Measurements from ENCODE around the gene ITSN1.

Gene ITSN1

GRCh38 chr21:33937931-33938339 is 295.6 kb downstream of the ITSN1 start:
- H3K4me1 ChIP-seq, result no peaks in the 10 kb centered on the region
- DNase-seq, result no peak
- TF ChIP-seq CTCF (IDR thresholded peaks at IDR 0.05; ENCODE audit: low read depth, low read length), result no peak
- H3K27me3 ChIP-seq, result no peaks in the 10 kb centered on the region
- no peaks in the 10 kb centered on the region for H3K9me3 ChIP-seq
- H3K4me3 ChIP-seq (ENCODE audit: low read depth, low read length), result no peak overlapping the region
- H3K36me3 ChIP-seq, result no peaks in the 10 kb centered on the region

- no peak for DNase-seq
- Histone ChIP-seq H3K36me3 (no peaks in the 10 kb centered on the region), H3K27me3 (no peaks in the 10 kb centered on the region), H3K4me1 (no peaks in the 10 kb centered on the region), H3K4me3 (ENCODE audit: low read depth, low read length) (no peak overlapping the region), H3K9me3 (no peaks in the 10 kb centered on the region)
- TF ChIP-seq CTCF (IDR thresholded peaks at IDR 0.05; ENCODE audit: low read depth, low read length), result no peak
These were observed 296.1 kb downstream of the ITSN1 start for GRCh38 chr21:33938381-33938780.

GRCh38 chr21:33939226-33939625 is 296.9 kb downstream of the ITSN1 start:
- TF ChIP-seq CTCF (IDR thresholded peaks at IDR 0.05; ENCODE audit: low read depth, low read length), result no peak

GRCh38 chr21:33940164-33940880 is 298.0 kb downstream of the ITSN1 start:
- H3K4me1 ChIP-seq, result no peaks in the 10 kb centered on the region
- H3K9me3 ChIP-seq, result no peaks in the 10 kb centered on the region
- DNase-seq, result no peak
- H3K4me3 ChIP-seq (ENCODE audit: low read depth, low read length), result no peak overlapping the region
- no peaks in the 10 kb centered on the region for H3K27me3 ChIP-seq
- no peak for TF ChIP-seq CTCF (IDR thresholded peaks at IDR 0.05; ENCODE audit: low read depth, low read length)
- H3K36me3 ChIP-seq, result no peaks in the 10 kb centered on the region

More at GRCh38 chr21:33939226-33939625, 296.9 kb downstream of the ITSN1 start:
- H3K9me3 ChIP-seq, result no peaks in the 10 kb centered on the region
- no peaks in the 10 kb centered on the region for H3K4me1 ChIP-seq
- H3K36me3 ChIP-seq, result no peaks in the 10 kb centered on the region
- no peak for DNase-seq
- H3K4me3 ChIP-seq (ENCODE audit: low read depth, low read length), result no peak overlapping the region
- H3K27me3 ChIP-seq, result no peaks in the 10 kb centered on the region

- H3K9me3 ChIP-seq, result no peaks in the 10 kb centered on the region
- TF ChIP-seq CTCF (IDR thresholded peaks at IDR 0.05; ENCODE audit: low read depth, low read length), result no peak
- no peak overlapping the region for H3K4me3 ChIP-seq (ENCODE audit: low read depth, low read length)
- no peaks in the 10 kb centered on the region for H3K36me3 ChIP-seq
- no peak for DNase-seq
- H3K27me3 ChIP-seq, result no peaks in the 10 kb centered on the region
- no peaks in the 10 kb centered on the region for H3K4me1 ChIP-seq
These were observed 298.6 kb downstream of the ITSN1 start for GRCh38 chr21:33940881-33941245.

GRCh38 chr21:33942426-33942825 is 300.1 kb downstream of the ITSN1 start:
- peaks cover 2% of the 10 kb centered on the region; the same call in 1 of the 2 replicates for H3K4me1 ChIP-seq
- no peaks in the 10 kb centered on the region for H3K36me3 ChIP-seq
- no peaks in the 10 kb centered on the region for H3K9me3 ChIP-seq
- H3K27me3 ChIP-seq, result no peaks in the 10 kb centered on the region
- no peak overlapping the region for H3K4me3 ChIP-seq (ENCODE audit: low read depth, low read length)
- TF ChIP-seq CTCF (IDR thresholded peaks at IDR 0.05; ENCODE audit: low read depth, low read length), result no peak
- no peak for DNase-seq
